OCI-M1 (cell line): ENCODE data around the gene CD4.

Source experiments
- DNase-seq: peaks from one replicate; lab custom pipeline; 2025; lab: John Stamatoyannopoulos, UW

CD4 gene

DNA sequence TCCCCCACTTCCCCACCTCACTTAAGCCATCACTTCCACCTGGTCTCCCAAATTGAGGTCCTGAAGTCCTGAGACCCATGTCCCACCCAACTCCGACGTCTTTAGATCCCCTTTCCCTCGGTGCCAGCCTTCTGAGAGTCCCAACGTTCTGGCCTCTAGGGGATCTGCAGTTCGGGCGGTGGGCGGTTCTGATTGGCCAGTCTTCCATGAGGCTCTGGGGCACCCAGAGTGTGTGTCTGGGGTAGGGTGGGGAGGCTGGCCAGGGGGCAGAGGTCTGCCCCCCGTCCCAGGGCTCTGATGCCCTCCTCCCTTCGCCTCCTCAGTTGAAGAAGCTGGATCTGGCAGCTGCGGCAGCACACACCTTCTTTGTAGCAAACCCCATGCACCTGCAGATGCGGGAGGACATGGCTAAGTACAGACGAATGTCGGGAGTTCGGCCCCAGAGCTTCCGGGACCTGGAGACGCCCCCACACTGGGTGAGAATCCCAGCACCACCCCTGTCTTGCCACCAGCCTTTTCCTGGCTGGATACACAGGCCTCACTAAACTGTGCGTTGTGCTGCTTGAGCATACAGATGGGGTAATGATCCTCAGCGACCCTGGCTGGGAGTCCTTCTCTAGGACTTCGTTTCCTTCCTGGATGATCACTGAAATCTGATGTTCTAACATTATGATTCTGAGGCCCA is 40.4 kb downstream of the CD4 start:
- no peak for DNase-seq

DNA sequence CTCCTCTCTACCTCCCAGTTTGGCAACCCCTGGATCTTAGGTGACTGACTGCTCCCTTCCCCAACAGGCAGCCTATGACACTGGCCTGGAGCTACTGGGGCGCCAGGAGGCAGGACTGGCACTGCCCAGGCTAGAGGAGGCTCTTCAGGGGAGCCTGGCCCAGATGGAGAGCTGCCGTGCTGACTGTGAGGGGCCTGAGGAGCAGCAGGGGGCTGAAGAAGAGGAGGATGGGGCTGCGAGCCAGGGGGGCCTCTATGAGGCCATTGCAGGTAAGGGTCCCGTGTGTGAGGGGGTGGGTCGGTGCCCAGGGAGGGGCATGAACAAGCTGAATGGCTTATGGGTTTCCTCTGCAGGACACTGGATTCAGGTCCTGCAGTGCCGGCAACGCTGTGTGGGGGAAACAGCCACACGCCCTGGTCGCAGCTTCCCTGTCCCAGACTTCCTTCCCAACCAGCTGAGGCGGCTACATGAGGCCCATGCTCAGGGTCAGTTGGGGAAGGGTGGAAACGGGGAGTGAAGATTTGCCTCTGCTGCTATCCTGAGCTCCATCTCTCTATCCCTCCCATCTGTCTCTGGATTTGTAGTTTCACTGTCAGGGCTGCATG is 41.1 kb downstream of the CD4 start:
- DNase-seq: no peak

DNA sequence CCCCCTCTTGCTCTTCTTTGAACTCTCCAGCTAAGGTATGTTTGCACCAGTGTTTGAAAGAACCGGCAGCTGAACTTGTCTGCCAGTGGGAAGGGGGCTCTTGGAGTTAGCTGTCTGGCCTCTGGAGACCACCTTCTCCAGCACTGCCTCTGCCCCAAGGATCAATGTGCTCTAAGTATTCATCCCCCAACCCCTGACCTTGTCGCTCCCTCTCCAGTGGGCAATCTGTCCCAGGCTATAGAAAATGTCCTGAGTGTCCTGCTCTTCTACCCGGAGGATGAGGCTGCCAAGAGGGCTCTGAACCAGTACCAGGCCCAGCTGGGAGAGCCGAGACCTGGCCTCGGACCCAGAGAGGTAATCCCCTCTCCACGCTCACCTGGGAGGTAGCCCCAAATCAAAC is 41.7 kb downstream of the CD4 start:
- no peak for DNase-seq

DNA sequence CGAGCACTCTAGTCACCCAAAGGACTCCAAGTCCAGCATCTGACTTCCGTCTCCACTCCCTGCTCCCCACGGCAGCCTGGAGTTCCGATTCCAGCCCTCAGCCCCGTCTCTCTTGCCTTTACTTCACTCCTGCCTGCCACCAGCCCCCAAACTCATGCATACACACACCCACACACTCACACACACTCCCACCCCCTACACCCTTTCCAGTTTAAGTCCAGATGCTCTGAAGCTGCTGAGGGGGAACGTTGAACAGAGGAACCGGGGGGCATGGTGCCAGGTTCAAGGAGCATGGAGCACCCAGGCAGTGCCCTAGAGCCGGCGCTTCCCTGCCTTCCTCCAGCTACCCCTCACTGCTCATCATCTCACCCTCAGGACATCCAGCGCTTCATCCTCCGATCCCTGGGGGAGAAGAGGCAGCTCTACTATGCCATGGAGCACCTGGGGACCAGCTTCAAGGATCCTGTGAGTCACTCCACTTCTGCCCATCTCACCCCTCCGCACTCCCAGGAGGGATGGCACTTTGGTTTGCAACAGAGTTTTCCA is 42.2 kb downstream of the CD4 start:
- DNase-seq: no peak

DNA sequence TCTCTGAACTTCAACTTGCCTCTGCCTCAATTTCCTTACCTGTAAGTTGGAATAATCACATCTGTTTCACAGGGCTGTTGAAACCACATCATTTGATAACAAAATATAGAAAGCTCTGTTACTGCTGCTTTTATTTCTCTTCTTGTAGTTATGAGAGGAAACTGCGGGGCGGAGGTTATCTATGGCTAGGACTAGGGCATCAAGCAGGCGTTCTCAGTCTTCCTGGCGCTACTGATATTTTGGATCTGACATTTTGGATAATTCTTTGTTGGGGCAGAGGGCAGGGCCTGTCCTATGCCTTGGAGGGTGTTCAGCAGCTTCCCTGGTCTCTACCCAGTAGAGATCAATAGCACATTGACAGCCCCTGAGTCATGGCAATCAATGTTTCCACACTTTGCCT is 42.8 kb downstream of the CD4 start:
- DNase-seq: no peak

DNA sequence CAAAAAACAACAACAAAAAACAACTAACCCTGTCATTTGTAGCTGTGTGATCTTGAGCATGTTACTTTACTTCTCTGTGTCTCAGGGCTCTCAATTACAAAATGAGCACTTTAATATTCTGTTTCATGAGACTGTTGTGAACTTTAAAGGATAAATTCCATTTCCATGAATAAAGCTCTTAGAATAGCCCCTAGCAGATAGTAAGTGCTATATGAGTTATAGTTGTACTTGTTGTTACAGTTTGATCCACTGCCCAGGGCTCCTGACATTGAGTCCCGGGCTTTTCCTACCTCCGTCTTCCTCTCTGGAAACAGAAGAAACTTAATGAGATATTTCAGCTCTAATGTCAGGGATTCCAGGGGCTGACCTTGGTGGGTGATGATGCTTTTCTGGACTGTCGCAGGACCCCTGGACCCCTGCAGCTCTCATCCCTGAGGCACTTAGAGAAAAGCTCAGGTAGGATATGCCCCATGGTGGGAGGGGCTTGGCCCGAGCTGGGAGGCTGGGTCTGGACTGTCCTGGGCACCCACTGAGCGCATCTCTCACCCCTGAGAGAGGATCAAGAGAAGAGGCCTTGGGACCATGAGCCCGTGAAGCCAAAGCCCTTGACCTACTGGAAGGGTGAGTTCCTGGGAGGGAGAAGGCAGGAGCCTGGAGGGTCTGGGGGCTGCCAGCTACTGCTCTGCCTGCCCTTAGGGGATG is 44.0 kb downstream of the CD4 start:
- no peak for DNase-seq

DNA sequence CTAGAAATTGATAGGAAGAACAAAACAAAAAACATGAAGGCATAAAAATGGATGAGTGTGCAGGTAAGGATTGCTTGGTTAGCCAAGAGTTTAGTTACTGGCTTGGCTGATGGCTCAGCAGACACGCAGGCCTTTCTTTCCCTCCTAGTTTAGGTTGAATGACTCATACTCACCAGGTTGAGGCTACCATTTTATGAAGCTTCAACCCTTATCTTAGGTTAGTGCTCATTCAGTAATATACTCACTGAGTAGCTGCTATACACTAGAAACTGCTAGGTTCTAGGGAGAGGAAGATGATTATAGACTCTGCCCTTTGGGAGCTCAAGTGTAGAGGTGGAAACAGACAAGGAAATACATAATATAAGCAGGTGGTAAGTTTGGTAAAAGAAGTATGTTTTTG is 44.9 kb downstream of the CD4 start:
- DNase-seq: no peak

DNA sequence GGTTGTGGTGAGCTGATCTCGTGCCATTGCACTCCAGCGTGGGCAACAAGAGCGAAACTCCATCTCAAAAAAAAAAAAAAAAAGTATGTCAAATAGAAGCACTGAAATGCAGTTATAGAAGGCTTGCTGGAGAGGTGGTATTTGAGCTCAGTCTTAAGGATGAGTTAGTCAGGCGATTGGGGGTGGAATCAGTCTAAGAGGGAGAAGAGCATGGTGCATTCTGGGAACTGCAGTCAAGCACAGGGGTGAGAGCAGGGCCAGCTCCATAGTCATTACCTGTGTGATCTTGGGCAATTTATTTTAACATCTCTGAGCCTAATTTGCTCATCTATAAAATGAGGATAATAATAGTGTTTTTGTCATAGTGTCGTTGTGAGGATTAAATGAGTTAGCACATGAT is 45.5 kb downstream of the CD4 start:
- no peak for DNase-seq

DNA sequence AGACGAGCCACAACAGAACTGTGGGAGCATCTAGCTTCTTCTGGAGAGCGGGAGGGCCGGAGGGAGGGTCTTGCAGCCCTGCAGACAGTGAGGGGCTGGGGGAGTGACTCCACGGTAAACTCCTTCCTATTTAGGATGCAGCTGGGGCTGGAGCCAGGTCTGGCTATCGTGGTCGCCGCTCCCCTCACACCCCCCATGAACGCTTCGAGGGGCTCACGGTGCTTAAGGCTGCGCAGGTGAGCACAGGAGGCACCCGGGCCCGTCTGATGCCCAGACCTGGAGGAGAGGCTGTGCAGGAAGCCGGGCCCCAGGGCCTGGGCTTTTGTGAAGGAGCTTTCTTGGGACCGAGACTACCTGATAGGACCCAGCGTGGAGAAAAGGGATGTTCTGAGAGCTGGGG is 47.5 kb downstream of the CD4 start:
- no peak for DNase-seq

DNA sequence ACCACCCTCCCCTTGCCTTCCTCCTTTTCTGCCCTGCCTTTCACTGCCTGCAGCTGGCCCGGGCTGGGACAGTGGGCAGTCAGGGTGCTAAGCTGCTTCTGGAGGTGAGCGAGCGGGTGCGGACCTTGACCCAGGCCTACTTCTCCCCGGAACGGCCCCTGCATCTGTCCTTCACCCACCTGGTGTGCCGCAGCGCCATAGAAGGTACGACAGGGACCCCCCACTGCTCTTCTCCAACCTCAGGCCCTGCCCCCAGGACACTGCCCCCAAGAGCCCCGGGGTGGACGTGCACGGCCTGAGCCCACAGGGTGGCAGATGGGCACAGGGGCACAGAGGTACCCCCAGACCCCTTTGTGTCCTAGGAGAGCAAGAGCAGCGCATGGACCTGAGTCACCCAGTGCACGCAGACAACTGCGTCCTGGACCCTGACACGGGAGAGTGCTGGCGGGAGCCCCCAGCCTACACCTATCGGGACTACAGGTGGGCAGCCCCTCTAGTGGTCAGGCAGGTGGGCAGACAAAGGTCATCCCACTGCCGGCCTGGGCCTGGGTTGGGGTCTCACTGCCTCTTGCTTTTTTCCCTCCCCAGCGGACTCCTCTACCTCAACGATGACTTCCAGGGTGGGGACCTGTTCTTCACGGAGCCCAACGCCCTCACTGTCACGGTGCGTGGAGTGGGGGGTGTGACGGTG is 48.2 kb downstream of the CD4 start:
- no peak for DNase-seq

DNA sequence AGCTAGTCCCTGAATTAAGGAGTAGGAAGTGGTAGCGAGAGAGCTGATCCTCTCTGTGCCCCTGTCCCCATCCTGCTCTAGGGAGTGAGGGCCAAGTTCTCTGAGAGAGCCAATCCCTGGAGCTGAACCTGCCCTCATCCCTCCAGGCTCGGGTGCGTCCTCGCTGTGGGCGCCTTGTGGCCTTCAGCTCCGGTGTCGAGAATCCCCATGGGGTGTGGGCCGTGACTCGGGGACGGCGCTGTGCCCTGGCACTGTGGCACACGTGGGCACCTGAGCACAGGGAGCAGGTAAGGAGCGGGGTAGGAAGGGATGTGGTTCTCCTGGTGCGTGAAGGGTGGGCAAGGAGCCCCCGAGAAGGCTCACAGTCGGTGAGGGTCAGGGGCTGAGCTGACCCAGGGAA is 49.5 kb downstream of the CD4 start:
- DNase-seq: no peak

DNA sequence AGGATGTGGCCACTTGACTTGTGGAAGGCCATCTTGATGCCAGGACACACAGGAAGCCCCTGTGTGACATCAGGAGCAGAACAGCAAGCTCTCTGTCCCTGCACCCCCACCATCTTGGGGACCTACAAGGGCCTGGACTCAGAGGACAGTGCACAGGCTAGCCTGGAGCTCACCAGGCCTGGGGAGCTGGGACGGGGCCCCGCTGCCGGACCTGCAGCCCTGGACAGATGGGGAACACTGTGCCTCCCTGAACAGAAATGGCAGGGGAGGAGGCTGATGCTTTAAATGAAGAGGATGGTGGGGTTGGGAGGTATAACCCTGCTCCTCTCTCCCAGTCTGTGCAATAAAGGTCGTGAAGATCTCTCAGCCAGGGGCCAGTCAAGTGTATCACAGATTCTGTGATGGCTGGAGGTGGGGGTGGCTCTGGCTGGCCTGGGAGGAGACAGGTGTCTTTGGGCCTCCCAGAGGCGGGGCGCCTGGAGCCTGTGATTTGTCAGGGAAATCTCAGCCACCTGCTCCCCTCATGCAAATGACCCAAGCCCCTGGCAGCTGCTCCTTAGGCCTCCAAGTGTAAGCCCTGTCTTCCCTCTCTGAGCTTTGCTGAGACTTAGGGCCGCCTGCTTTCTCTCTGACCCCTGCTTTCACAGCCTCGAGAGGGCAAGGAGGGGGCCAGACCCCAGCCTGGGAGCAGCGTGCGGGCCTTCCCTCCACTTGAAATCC is 50.3 kb downstream of the CD4 start:
- DNase-seq: no peak

DNA sequence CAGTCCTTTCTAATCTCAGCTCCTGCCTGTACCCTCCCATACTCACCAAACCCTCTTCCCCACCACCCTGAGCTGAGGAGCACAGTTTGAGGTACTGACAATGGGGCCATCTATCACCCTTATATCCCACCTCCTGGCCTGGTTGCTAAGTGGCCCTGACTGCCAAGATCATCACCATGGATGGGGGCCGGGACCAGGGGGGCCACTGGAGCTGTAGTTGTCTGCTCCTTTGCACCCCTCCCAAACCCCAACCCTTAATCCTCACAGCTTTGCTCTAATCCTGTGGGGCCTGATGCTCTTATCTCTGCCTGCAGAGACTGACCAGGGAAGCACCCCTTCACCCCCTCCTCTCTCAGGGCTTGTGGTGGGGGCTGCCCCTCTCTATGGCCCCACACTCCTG is 51.0 kb downstream of the CD4 start:
- peak; percentile 60 for DNase-seq

DNA sequence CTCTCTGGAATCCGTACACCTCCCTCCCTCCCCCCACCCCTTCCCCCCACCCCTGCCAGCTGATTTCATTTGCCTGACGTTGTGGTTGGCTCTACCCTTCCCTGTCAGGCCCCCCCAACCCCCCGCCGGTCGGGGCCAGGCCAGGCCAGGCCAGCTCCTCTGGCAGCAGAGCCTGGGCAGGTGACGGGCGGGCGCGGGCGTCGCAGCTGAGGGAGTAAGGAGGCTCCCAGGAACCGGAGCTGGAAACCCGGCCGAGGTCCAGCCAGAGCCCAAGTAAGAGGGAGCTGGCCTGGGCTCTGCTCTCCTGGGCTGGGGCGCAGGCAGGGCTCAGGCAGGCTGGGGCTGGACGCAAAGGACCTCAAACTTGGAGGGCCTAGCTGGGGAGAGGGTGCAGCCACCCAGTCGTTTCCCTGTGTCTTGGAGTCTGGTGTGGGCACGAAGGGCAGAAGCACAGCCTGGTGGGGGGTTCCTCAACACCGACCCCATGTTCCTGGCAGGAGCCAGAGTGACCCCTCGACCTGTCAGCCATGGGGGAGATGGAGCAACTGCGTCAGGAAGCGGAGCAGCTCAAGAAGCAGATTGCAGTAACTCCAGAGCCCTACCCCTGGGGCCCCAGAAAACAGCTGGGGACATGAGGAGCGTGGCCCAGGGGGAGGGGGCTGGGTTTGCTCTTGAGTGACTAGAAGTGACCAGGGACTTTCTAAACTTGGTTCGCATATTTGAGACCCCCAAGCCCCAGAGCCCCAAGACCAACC is 51.6 kb downstream of the CD4 start, which contains the start of gene GNB3:
Gene GNB3, plus strand, starts transcription at position 165 of the 755 bp plus-strand sequence. Its CDS starts 363 bp downstream, at position 528.
- DNase-seq: no peak

DNA sequence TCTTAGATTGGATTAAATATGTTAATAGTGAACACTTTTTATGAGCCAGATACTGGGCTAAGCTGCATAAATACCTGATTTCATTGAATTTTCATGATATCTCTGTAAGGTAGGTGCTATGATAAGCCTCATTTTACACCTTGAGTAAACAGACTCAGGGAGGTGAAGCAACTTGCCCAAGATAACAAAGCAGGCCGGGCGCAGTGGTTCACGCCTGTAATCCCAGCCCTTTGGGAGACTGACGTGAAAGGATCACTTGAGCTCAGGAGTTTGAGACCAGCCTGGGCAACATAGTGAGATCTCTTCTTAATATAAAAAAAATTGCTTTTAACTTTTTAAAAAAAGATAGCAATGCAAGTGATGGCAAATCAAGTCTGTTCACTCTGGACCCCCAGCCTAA is 52.7 kb downstream of the CD4 start:
- no peak for DNase-seq

DNA sequence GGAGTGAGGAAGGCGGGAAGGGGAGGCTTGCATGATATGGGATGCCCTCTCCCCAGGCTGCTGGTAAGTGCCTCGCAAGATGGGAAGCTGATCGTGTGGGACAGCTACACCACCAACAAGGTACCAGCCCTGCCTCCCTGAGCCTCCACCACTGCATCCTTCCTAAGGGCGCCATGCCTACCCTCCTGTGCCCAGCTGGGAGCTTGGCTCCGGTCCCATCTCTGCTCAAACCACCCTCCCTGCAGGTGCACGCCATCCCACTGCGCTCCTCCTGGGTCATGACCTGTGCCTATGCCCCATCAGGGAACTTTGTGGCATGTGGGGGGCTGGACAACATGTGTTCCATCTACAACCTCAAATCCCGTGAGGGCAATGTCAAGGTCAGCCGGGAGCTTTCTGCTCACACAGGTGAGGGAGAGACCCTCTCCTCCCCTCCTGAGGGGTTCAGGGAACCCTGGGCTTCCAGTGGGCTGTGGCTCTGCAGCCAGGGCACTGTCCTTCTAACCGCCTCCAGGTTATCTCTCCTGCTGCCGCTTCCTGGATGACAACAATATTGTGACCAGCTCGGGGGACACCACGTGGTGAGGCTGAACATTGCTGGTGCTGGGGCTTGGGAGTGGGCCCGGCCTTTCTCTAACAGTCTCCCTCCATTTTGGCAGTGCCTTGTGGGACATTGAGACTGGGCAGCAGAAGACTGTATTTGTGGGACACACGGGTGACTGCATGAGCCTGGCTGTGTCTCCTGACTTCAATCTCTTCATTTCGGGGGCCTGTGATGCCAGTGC is 54.0 kb downstream of the CD4 start:
- peak; percentile 63 for DNase-seq

DNA sequence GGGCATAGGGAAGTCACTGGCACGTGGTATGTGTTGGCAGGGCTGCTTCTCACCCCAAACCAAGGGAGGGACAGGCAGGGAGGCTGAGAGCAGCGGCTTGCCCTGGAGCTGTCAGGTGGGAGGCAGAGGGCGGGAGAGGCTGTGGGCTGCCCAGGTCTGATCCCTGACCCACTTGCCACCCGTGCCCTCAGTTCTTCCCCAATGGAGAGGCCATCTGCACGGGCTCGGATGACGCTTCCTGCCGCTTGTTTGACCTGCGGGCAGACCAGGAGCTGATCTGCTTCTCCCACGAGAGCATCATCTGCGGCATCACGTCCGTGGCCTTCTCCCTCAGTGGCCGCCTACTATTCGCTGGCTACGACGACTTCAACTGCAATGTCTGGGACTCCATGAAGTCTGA is 56.1 kb downstream of the CD4 start:
- no peak for DNase-seq

DNA sequence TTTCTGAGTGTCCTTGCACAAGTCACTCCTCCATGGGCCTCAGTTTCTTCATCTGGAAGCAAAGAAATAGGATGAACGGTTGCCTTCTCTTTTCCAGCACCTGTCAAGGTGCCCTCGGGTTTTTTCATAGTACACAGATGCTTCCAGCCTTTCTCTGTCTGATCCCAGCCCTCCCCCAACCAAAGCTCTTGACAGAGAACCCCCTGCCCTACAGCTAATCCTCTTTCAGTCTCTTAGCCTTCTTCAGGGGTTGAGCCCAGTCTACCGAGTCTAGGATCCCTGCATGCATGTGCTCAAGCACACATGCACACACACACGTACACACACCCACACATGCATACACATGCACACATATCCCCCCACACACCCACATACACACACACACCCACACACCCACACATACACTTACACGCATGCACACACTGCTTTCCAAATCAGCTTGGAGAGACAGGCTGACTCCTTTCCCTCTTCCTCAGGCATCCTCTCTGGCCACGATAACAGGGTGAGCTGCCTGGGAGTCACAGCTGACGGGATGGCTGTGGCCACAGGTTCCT is 57.1 kb downstream of the CD4 start:
- no peak for DNase-seq

DNA sequence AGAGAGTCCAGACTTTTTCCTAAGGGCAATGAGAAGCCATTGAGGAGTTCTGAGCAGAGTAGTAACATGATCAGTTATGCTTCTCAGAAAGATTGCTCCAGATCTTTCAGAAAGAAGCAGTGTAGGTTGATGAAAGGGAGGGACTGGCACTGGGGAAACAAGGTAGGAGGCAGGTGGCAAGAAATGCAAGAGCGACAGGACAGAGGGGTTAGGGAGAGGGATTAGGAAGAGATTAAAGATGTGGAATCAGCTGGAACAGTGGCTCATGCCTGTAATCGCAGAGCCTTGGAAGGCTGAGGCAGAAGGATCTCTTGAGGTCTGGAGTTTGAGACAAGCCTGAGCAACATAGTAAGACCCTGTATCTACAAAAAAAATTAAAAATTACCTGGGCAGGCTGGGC is 58.3 kb downstream of the CD4 start:
- DNase-seq: no peak

DNA sequence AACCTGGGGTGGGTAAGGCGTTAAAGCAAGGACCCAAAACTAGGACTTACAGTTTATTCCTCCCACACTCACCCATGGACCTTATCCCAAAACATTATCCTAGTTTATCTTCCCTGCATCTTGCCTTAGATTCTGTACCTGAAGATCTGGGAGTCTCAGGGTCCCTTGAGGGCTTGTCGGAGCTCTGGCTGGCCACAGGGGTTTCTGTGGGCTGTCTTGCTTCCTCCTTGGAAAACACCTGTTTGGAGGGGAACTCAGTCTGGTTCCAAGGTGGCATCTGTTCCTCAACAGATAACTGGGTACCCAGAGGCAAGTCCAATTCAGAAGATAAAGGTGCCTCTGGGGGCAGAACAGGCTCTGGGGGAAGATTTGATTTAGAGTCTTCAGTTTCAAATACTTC is 60.1 kb downstream of the CD4 start:
- no peak for DNase-seq
